ENCODE data around the gene GLO1.

The GLO1 gene

DNA sequence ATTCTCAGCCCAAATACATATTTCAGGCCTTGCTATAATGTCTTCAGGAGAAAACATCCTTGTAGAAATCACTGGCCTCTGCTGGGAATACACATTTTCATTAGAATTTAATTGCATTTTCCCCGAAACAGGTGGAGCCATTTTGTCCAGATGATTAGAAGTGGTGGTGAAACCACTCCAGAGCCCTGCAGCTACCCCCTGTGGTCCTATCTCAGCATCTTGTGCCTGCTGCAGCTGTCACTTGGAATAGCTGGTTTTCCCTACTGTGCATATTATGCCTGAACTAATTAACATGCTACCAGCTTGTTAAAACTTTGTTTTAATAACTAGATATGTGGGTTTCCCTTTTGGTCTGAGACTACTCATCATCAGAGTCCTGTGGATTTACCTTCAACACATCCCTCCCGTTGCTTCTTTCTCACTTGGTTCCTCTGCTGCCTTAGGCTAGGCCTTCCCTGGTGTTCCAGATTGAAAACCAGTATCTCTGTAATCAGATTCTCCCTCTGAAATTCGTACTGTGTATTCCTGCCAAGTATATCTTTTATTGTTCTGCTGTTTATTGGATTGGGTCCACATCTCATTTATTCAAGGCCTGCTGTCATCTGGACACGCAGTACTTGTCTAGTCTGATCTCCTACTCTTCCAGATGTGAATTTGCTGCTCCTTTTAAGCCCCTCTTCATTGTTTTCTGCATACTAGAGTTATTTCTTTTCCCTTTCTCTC is 27.4 kb upstream of the GLO1 start:
- Histone ChIP-seq H3K27me3 (no peaks in the 10 kb centered on the region), H3K9me3 (no peaks in the 10 kb centered on the region), H3K4me1 (peaks cover 15% of the 10 kb centered on the region), H3K4me3 (ENCODE audit: low read depth, low read length) (peak overlapping the region; percentile 15), H3K36me3 (no peaks in the 10 kb centered on the region)
- DNase-seq = peak; percentile 80
- TF ChIP-seq, protein P1, sequence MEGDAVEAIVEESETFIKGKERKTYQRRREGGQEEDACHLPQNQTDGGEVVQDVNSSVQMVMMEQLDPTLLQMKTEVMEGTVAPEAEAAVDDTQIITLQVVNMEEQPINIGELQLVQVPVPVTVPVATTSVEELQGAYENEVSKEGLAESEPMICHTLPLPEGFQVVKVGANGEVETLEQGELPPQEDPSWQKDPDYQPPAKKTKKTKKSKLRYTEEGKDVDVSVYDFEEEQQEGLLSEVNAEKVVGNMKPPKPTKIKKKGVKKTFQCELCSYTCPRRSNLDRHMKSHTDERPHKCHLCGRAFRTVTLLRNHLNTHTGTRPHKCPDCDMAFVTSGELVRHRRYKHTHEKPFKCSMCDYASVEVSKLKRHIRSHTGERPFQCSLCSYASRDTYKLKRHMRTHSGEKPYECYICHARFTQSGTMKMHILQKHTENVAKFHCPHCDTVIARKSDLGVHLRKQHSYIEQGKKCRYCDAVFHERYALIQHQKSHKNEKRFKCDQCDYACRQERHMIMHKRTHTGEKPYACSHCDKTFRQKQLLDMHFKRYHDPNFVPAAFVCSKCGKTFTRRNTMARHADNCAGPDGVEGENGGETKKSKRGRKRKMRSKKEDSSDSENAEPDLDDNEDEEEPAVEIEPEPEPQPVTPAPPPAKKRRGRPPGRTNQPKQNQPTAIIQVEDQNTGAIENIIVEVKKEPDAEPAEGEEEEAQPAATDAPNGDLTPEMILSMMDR (IDR thresholded peaks at IDR 0.05; ENCODE audit: low read depth, low read length) = 0 out of 2 replicates have a peak, but pooled peaks have one; percentile 5

DNA sequence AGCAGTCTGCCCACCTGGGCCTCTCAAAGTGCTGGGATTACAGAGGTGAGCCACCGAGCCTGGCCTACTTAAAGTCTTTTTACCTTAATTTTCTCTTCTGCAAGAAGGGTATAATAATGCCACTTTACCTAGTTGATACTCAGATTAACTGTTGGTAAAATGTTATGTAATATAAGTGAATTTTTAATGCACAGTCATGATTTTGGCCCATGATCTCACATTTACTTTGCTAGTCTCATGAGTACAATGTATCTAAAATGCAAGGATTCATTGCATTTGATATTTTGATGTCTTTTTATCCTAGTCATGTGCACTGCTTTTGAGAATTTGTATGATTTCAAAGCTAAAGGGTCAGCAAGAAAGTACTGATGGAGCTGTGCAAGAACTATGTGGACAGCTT is 25.3 kb upstream of the GLO1 start:
- Histone ChIP-seq H3K4me1 (peaks cover 15% of the 10 kb centered on the region), H3K4me3 (ENCODE audit: low read depth, low read length) (no peak overlapping the region)

DNA sequence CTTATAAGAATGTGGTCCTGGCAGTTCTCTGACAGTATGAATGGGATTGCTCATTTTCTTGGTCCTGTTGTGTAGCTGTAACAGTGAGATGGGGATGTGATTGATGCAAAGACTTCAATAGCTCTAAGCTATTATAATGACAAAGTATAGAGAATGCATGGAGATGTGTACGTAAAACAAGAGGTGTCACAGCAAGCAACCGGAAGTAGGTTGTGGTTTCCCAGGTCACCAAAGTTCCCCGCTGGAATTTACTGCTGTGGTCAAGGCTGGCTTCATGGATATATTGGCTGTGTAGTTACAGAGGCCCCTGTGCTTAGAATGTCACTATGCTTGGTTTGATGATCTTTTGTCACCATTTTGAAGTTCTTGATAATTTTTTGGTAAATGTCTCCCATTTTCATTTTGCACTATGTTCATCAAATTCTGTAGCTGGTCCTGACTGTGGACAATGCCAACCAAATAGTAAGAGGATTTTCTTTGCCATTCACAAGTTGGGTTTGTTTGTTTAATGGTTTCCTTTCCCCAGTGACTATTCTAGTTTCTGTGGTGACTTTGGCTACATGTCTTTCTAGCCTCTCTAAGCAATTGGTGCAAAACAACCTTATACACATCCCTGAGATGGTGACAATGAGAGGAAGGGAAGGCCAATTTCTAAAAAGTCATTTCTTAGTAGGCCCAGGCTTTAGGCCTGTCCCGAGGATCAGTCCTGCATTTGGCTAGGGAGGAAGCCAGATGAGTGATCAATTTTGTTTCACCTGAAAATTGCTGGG is 22.7 kb upstream of the GLO1 start:
- H3K9me3 ChIP-seq = no peaks in the 10 kb centered on the region
- TF ChIP-seq, protein P1 (IDR thresholded peaks at IDR 0.05; ENCODE audit: low read depth, low read length) = no peak
- H3K27me3 ChIP-seq = no peaks in the 10 kb centered on the region
- peaks cover 8% of the 10 kb centered on the region for H3K4me1 ChIP-seq
- no peak for DNase-seq
- H3K4me3 ChIP-seq (ENCODE audit: low read depth, low read length) = no peak overlapping the region
- H3K36me3 ChIP-seq = no peaks in the 10 kb centered on the region

More for the DNA sequence above, 25.3 kb upstream of the GLO1 start:
- Histone ChIP-seq H3K9me3 (no peaks in the 10 kb centered on the region), H3K36me3 (no peaks in the 10 kb centered on the region), H3K27me3 (no peaks in the 10 kb centered on the region)
- DNase-seq = no peak
- TF ChIP-seq, protein P1 (IDR thresholded peaks at IDR 0.05; ENCODE audit: low read depth, low read length) = no peak

DNA sequence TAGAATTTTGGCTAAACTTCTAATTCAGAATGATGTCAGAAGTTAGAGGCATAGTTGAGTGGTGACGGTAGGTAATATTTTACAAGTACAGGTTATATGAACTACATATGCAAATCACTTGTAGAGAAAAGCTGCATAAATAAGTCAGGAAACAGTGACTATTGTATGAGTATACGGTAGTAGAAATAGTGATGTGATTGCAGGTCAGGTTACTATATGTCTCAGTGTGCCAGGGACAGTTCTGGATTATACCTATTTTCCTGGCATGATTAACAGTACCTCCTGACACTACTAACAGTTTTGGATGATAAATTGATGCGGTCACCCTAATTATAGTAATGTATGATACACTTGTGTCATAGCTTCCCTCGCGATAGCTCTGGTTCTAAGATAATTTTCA is 21.4 kb upstream of the GLO1 start:
- H3K4me3 ChIP-seq (ENCODE audit: low read depth, low read length) = no peak overlapping the region
- TF ChIP-seq, protein P1 (IDR thresholded peaks at IDR 0.05; ENCODE audit: low read depth, low read length) = no peak
- H3K4me1 ChIP-seq = peaks cover 6% of the 10 kb centered on the region
- DNase-seq = no peak
- H3K36me3 ChIP-seq = no peaks in the 10 kb centered on the region
- H3K9me3 ChIP-seq = no peaks in the 10 kb centered on the region
- H3K27me3 ChIP-seq = no peaks in the 10 kb centered on the region

DNA sequence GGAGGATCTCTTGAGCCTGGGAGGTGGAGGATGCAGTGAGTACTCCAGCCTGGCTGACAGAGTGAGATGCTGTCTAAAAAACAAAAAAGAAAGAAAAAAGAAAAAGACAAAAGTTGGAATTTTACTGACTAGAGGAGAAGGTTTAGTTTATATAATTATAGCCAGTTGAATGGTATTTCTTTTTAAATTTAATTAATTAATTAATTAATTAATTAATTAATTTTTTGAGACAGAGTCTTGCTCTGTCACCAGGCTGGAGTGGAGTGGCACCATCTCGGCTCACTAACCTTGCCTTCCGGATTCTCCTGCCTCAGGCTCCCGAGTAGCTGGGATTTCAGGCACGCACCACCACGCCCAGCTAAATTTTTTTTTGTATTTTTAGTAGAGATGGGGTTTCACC is 20.8 kb upstream of the GLO1 start:
- Histone ChIP-seq H3K4me1 (peaks cover under 1% of the 10 kb centered on the region; the same call in 1 of the 2 replicates), H3K9me3 (no peaks in the 10 kb centered on the region), H3K27me3 (no peaks in the 10 kb centered on the region), H3K4me3 (ENCODE audit: low read depth, low read length) (no peak overlapping the region), H3K36me3 (no peaks in the 10 kb centered on the region)
- TF ChIP-seq, protein P1 (IDR thresholded peaks at IDR 0.05; ENCODE audit: low read depth, low read length) = no peak
- DNase-seq = no peak

All from BE2C (cell line).